Smooth muscle cell of the brain vasculature (primary cell): ENCODE data around the gene ELAC2.

Experiments used
- DNase-seq: peaks from one replicate; pipeline ENCODE4 v3.0.0-alpha.2; 2012; ENCODE audit warnings: low read depth, low spot score

Gene ELAC2

DNA sequence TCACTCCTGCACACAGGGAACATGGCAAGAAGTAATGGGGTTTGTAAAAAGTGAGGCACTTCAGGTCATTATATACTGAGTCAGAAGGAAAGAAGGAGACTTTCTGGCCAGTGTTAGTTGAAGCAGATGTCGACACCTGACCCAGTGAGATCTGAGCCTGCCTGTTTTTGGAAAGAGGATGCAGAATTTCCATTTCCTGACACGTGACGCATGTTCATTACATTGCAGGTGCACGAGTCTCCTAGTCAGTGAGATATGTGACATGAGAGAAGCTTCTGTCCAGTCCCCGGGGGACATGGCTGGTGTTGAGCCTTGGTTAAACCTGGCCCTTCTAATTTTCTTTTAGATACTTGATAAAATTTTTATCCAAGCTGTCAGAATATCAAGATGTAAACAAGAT lies 62.3 kb downstream of the ELAC2 start:
- DNase-seq, result no peak

DNA sequence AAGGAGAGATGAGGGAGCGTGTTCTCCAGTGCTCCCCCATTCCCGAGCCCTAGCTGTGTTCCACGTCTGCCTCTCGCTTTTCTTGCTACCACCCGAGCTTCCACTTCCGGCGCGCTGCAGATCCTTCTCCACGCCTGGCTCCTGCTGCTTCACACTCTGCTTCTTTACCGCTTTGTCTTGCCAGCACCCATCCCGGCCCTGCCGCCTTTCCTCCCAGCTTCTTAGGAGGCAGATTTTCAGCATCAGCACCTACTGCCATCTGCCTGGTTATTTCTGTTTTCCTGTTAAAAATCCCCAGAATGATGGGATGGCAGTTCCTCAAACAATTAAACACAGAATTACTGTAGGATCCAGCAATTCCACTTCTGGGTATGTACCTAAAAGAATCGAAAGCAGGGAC lies 64.7 kb downstream of the ELAC2 start:
- no peak for DNase-seq

DNA sequence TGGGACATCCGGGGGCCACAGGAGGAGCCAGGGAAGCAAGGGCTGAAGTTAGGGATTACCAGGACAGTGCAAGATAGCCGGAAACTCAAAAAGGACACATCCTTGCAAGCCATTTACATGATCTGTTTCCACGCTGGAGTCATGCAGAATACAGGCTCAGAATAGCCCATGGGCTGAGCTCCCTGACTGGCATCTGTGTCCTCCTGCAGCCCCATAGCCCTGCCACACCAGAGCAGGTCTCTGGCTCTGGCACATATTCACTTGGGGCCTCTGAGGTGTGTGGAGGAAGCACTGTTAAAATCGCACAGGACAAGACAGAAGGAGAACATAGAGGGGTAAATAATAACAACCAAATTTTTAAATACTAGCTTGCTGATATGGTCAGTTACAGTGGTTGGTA lies 65.8 kb downstream of the ELAC2 start:
- no peak for DNase-seq

- no peak for DNase-seq
Observed at GRCh38 chr17:12947047-12947446, 70.8 kb downstream of the ELAC2 start.
